Measurements from ENCODE around the gene OSBPL3. TPM values are rescaled to one million over a fixed set of nuclear protein-coding genes. Genes with fewer than 3 reads are reported as not detected.

The OSBPL3 gene
- total RNA-seq, 1 experiment from 2014 or later, result 8.6 TPM

DNA sequence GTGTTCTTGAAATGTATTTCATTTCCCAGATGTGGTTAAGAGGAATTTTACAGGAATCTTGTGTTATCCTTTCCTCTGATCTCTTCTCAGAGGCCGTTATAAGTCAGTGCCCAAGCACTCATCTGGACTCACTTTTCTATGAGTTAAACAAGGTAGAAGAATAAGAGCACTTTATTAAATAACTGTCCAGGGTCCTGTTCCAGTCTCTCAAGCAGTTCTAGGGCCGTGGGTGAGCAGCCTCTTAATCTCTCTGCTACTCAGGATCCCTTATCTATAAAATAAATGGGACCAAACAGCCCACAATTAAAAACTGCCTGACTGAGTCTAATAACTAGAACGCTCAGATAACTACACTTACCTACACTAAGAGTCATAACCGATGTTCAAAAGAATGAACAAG lies 111.2 kb downstream of the OSBPL3 start:
- Histone ChIP-seq H3K18ac (ENCODE audit: insufficient read length, low read depth, low read length) (no peak overlapping the region), H2BK120ac (ENCODE audit: low read depth, low read length, poor library complexity, severe bottlenecking) (no peak overlapping the region), H3K4me2 (ENCODE audit: insufficient read depth, insufficient read length, low read length) (no peak overlapping the region), H2BK12ac (ENCODE audit: insufficient read length, low read depth, low read length) (no peak overlapping the region), H3K9ac (ENCODE audit: extremely low read depth, insufficient read length, low read length) (no peak overlapping the region), H3K4ac (ENCODE audit: low read depth, low read length) (no peak overlapping the region), H3K79me2 (ENCODE audit: insufficient read depth, low read length) (no peaks in the 10 kb centered on the region), H2BK15ac (ENCODE audit: low read depth, low read length) (no peak overlapping the region), H2BK20ac (ENCODE audit: low read depth, low read length, poor library complexity, severe bottlenecking) (no peak overlapping the region), H3K23me2 (ENCODE audit: insufficient read length, low read depth, low read length, poor library complexity, severe bottlenecking) (no peaks in the 10 kb centered on the region), H3K27ac (ENCODE audit: insufficient read length, low read depth, low read length) (no peak overlapping the region), H2AK5ac (ENCODE audit: insufficient read length, low read length) (no peak overlapping the region), H4K8ac (replicated peaks; ENCODE audit: insufficient read length, low read depth, low read length) (no peak overlapping the region), H3K79me1 (ENCODE audit: insufficient read depth, low read depth, low read length, poor library complexity, severe bottlenecking) (no peaks in the 10 kb centered on the region), H3K23ac (ENCODE audit: insufficient read length, low read depth, low read length) (no peak overlapping the region), H4K91ac (ENCODE audit: insufficient read length, low read depth, low read length) (no peak overlapping the region), H3T11ph (ENCODE audit: low read length) (no peak overlapping the region), H4K5ac (ENCODE audit: insufficient read length, low read depth, low read length) (no peak overlapping the region), H3K27me3 (ENCODE audit: insufficient read depth, low read length) (no peaks in the 10 kb centered on the region), H3K4me1 (ENCODE audit: insufficient read depth, low read length) (no peaks in the 10 kb centered on the region; the same call in 1 of the 2 replicates), H3K56ac (ENCODE audit: insufficient read length, low read depth, low read length) (no peak overlapping the region), H3K9me3 (ENCODE audit: control insufficient read depth, low read depth, low read length) (no peaks in the 10 kb centered on the region), H4K20me1 (ENCODE audit: control insufficient read depth, insufficient read depth, insufficient read length) (no peaks in the 10 kb centered on the region), H2BK5ac (ENCODE audit: insufficient read length, low read length) (no peak overlapping the region), H2AFZ (ENCODE audit: low read length) (no peak overlapping the region), H3K14ac (ENCODE audit: insufficient read depth, low read length) (no peak overlapping the region)
- WGBS (ENCODE audit: extremely low coverage, insufficient read length, low lambda C conversion rate), result no CpG with 5 or more reads among the region's 4 CpGs
- Mint-ChIP-seq H3K36me3 (ENCODE audit: insufficient read depth in 1 of 3, low read depth in 3 of 3) (peaks cover 0 to 5% (median 4%) of the 10 kb centered on the region in 3 experiments; a peak in 5 of 7 replicates), H3K9me3 (no peaks in the 10 kb centered on the region), H3K27ac (no peak overlapping the region), H3K4me3 (no peak overlapping the region), H3K4me1 (peaks cover 10 to 12% of the 10 kb centered on the region in 2 experiments), H3K27me3 (ENCODE audit: low read depth) (no peaks in the 10 kb centered on the region)
- DNase-seq, result no peak
- TF ChIP-seq, protein P1, sequence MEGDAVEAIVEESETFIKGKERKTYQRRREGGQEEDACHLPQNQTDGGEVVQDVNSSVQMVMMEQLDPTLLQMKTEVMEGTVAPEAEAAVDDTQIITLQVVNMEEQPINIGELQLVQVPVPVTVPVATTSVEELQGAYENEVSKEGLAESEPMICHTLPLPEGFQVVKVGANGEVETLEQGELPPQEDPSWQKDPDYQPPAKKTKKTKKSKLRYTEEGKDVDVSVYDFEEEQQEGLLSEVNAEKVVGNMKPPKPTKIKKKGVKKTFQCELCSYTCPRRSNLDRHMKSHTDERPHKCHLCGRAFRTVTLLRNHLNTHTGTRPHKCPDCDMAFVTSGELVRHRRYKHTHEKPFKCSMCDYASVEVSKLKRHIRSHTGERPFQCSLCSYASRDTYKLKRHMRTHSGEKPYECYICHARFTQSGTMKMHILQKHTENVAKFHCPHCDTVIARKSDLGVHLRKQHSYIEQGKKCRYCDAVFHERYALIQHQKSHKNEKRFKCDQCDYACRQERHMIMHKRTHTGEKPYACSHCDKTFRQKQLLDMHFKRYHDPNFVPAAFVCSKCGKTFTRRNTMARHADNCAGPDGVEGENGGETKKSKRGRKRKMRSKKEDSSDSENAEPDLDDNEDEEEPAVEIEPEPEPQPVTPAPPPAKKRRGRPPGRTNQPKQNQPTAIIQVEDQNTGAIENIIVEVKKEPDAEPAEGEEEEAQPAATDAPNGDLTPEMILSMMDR (conservative IDR thresholded peaks at IDR 0.05), result no peak

All from H9 (cell line).